Measurements from ENCODE around the gene UBTD1. TPM values are rescaled to one million over a fixed set of nuclear protein-coding genes. Genes with fewer than 3 reads are reported as not detected.
"Not testable (repeated sequence)": the region's sequence is repeated elsewhere in the genome, so short reads cannot be mapped to it uniquely, and the experiment has no call there.

UBTD1 gene
- polyA plus RNA-seq, 2 donors, result 5.8 to 6.7 TPM

- Histone ChIP-seq H3K4me3 (ENCODE audit: low read depth in 1 of 2, low read length in 2 of 2) (no peak overlapping the region), H3K36me3 (ENCODE audit: control insufficient read depth in 2 of 2, insufficient read depth in 2 of 2, low read length in 1 of 2) (no peaks in the 10 kb centered on the region), H3K27me3 (ENCODE audit: control insufficient read depth in 1 of 2, insufficient read depth in 2 of 2, low read length in 2 of 2) (no peaks in the 10 kb centered on the region), H3K9me3 (ENCODE audit: control insufficient read depth in 2 of 2, insufficient read depth in 1 of 2, low read depth in 1 of 2, low read length in 1 of 2) (no peaks in the 10 kb centered on the region), H3K4me1 (ENCODE audit: control insufficient read depth in 2 of 2, insufficient read depth in 2 of 2, low read length in 1 of 2) (peaks cover 5 to 7% of the 10 kb centered on the region in 2 donors), H3K27ac (ENCODE audit: low read depth in 2 of 2, low read length in 1 of 2) (no peak overlapping the region)
- WGBS, 2 donors, result 81 to 82% methylated on average over 10 of the region's 10 CpGs
Observed at GRCh38 chr10:97550336-97551149, 51.8 kb downstream of the UBTD1 start.

- no peaks in the 10 kb centered on the region for H3K27me3 ChIP-seq (ENCODE audit: control insufficient read depth in 1 of 2, insufficient read depth in 2 of 2, low read length in 2 of 2)
- no peak overlapping the region for H3K4me3 ChIP-seq (ENCODE audit: low read depth in 1 of 2, low read length in 2 of 2)
- no peak overlapping the region for H3K27ac ChIP-seq (ENCODE audit: low read depth in 2 of 2, low read length in 1 of 2)
- WGBS, 2 donors, result 88% methylated on average over 6 of the region's 6 CpGs
- H3K9me3 ChIP-seq (ENCODE audit: control insufficient read depth in 2 of 2, insufficient read depth in 1 of 2, low read depth in 1 of 2, low read length in 1 of 2), result no peaks in the 10 kb centered on the region
- H3K4me1 ChIP-seq (ENCODE audit: control insufficient read depth in 2 of 2, insufficient read depth in 2 of 2, low read length in 1 of 2), result peaks cover 5 to 7% of the 10 kb centered on the region in 2 donors
- H3K36me3 ChIP-seq (ENCODE audit: control insufficient read depth in 2 of 2, insufficient read depth in 2 of 2, low read length in 1 of 2), result no peaks in the 10 kb centered on the region
Observed at GRCh38 chr10:97551271-97551670, 52.5 kb downstream of the UBTD1 start.

- Histone ChIP-seq H3K9me3 (ENCODE audit: control insufficient read depth in 2 of 2, insufficient read depth in 1 of 2, low read depth in 1 of 2, low read length in 1 of 2) (no peaks in the 10 kb centered on the region), H3K4me1 (ENCODE audit: control insufficient read depth in 2 of 2, insufficient read depth in 2 of 2, low read length in 1 of 2) (peaks cover 3 to 5% of the 10 kb centered on the region in 2 donors), H3K27me3 (ENCODE audit: control insufficient read depth in 1 of 2, insufficient read depth in 2 of 2, low read length in 2 of 2) (no peaks in the 10 kb centered on the region), H3K27ac (ENCODE audit: low read depth in 2 of 2, low read length in 1 of 2) (no peak overlapping the region), H3K36me3 (ENCODE audit: control insufficient read depth in 2 of 2, insufficient read depth in 2 of 2, low read length in 1 of 2) (no peaks in the 10 kb centered on the region), H3K4me3 (ENCODE audit: low read depth in 1 of 2, low read length in 2 of 2) (no peak overlapping the region)
- WGBS, 2 donors, result 18 to 21% methylated on average over 6 of the region's 6 CpGs
Observed at GRCh38 chr10:97553575-97554031, 54.9 kb downstream of the UBTD1 start.

GRCh38 chr10:97554336-97554735, 55.6 kb downstream of the UBTD1 start:
- not testable (repeated sequence) for H3K27me3 ChIP-seq (ENCODE audit: control insufficient read depth in 1 of 2, insufficient read depth in 2 of 2, low read length in 2 of 2); H3K4me1 ChIP-seq (ENCODE audit: control insufficient read depth in 2 of 2, insufficient read depth in 2 of 2, low read length in 1 of 2)
- 89 to 95% methylated on average over 5 of the region's 5 CpGs for WGBS, 2 donors

GRCh38 chr10:97555541-97555940, 56.8 kb downstream of the UBTD1 start:
- H3K27ac ChIP-seq (ENCODE audit: low read depth in 2 of 2, low read length in 1 of 2); H3K9me3 ChIP-seq (ENCODE audit: control insufficient read depth in 2 of 2, insufficient read depth in 1 of 2, low read depth in 1 of 2, low read length in 1 of 2); H3K36me3 ChIP-seq (ENCODE audit: control insufficient read depth in 2 of 2, insufficient read depth in 2 of 2, low read length in 1 of 2); H3K27me3 ChIP-seq (ENCODE audit: control insufficient read depth in 1 of 2, insufficient read depth in 2 of 2, low read length in 2 of 2); H3K4me3 ChIP-seq (ENCODE audit: low read depth in 1 of 2, low read length in 2 of 2); H3K4me1 ChIP-seq (ENCODE audit: control insufficient read depth in 2 of 2, insufficient read depth in 2 of 2, low read length in 1 of 2): not testable (repeated sequence)
- 80 to 86% methylated on average over 8 to 10 of the region's 10 CpGs for WGBS, 2 donors

More at GRCh38 chr10:97554336-97554735, 55.6 kb downstream of the UBTD1 start:
- not testable (repeated sequence) for H3K36me3 ChIP-seq (ENCODE audit: control insufficient read depth in 2 of 2, insufficient read depth in 2 of 2, low read length in 1 of 2); H3K4me3 ChIP-seq (ENCODE audit: low read depth in 1 of 2, low read length in 2 of 2); H3K27ac ChIP-seq (ENCODE audit: low read depth in 2 of 2, low read length in 1 of 2); H3K9me3 ChIP-seq (ENCODE audit: control insufficient read depth in 2 of 2, insufficient read depth in 1 of 2, low read depth in 1 of 2, low read length in 1 of 2)

- H3K36me3 ChIP-seq (ENCODE audit: control insufficient read depth in 2 of 2, insufficient read depth in 2 of 2, low read length in 1 of 2); H3K4me3 ChIP-seq (ENCODE audit: low read depth in 1 of 2, low read length in 2 of 2); H3K4me1 ChIP-seq (ENCODE audit: control insufficient read depth in 2 of 2, insufficient read depth in 2 of 2, low read length in 1 of 2); H3K27ac ChIP-seq (ENCODE audit: low read depth in 2 of 2, low read length in 1 of 2); H3K9me3 ChIP-seq (ENCODE audit: control insufficient read depth in 2 of 2, insufficient read depth in 1 of 2, low read depth in 1 of 2, low read length in 1 of 2); H3K27me3 ChIP-seq (ENCODE audit: control insufficient read depth in 1 of 2, insufficient read depth in 2 of 2, low read length in 2 of 2): not testable (repeated sequence)
- 71 to 76% methylated on average over 17 of the region's 17 CpGs for WGBS, 2 donors
Observed at GRCh38 chr10:97560731-97561381, 62.1 kb downstream of the UBTD1 start.

- not testable (repeated sequence) for H3K9me3 ChIP-seq (ENCODE audit: control insufficient read depth in 2 of 2, insufficient read depth in 1 of 2, low read depth in 1 of 2, low read length in 1 of 2); H3K4me1 ChIP-seq (ENCODE audit: control insufficient read depth in 2 of 2, insufficient read depth in 2 of 2, low read length in 1 of 2); H3K36me3 ChIP-seq (ENCODE audit: control insufficient read depth in 2 of 2, insufficient read depth in 2 of 2, low read length in 1 of 2); H3K27ac ChIP-seq (ENCODE audit: low read depth in 2 of 2, low read length in 1 of 2); H3K27me3 ChIP-seq (ENCODE audit: control insufficient read depth in 1 of 2, insufficient read depth in 2 of 2, low read length in 2 of 2); H3K4me3 ChIP-seq (ENCODE audit: low read depth in 1 of 2, low read length in 2 of 2)
- WGBS, 2 donors, result 86 to 89% methylated on average over 12 of the region's 12 CpGs
Observed at GRCh38 chr10:97561386-97562077, 62.8 kb downstream of the UBTD1 start.

GRCh38 chr10:97562329-97562728, 63.6 kb downstream of the UBTD1 start:
- not testable (repeated sequence) for H3K27me3 ChIP-seq (ENCODE audit: control insufficient read depth in 1 of 2, insufficient read depth in 2 of 2, low read length in 2 of 2); H3K4me1 ChIP-seq (ENCODE audit: control insufficient read depth in 2 of 2, insufficient read depth in 2 of 2, low read length in 1 of 2); H3K9me3 ChIP-seq (ENCODE audit: control insufficient read depth in 2 of 2, insufficient read depth in 1 of 2, low read depth in 1 of 2, low read length in 1 of 2); H3K36me3 ChIP-seq (ENCODE audit: control insufficient read depth in 2 of 2, insufficient read depth in 2 of 2, low read length in 1 of 2); H3K27ac ChIP-seq (ENCODE audit: low read depth in 2 of 2, low read length in 1 of 2); H3K4me3 ChIP-seq (ENCODE audit: low read depth in 1 of 2, low read length in 2 of 2)
- WGBS, 2 donors, result 89 to 93% methylated on average over 5 of the region's 5 CpGs

GRCh38 chr10:97563337-97563736, 64.6 kb downstream of the UBTD1 start:
- Histone ChIP-seq H3K4me1 (ENCODE audit: control insufficient read depth in 2 of 2, insufficient read depth in 2 of 2, low read length in 1 of 2) (no peaks in the 10 kb centered on the region), H3K9me3 (ENCODE audit: control insufficient read depth in 2 of 2, insufficient read depth in 1 of 2, low read depth in 1 of 2, low read length in 1 of 2) (no peaks in the 10 kb centered on the region), H3K36me3 (ENCODE audit: control insufficient read depth in 2 of 2, insufficient read depth in 2 of 2, low read length in 1 of 2) (peaks cover 0 to 4% of the 10 kb centered on the region in 2 donors), H3K4me3 (ENCODE audit: low read depth in 1 of 2, low read length in 2 of 2) (no peak overlapping the region), H3K27me3 (ENCODE audit: control insufficient read depth in 1 of 2, insufficient read depth in 2 of 2, low read length in 2 of 2) (no peaks in the 10 kb centered on the region), H3K27ac (ENCODE audit: low read depth in 2 of 2, low read length in 1 of 2) (no peak overlapping the region)
- WGBS, 2 donors, result 95 to 97% methylated on average over 4 of the region's 4 CpGs
